Ammon's horn (tissue), 1 donor: Measurements from ENCODE around the gene TCAIM.
"Not testable (repeated sequence)": the region's sequence is repeated elsewhere in the genome, so short reads cannot be mapped to it uniquely, and the experiment has no call there.

Experiments used
- DNase-seq: peaks from one replicate; pipeline ENCODE4 v3.0.0-alpha.2; 2016; ENCODE audit warnings: low spot score

TCAIM gene

DNA sequence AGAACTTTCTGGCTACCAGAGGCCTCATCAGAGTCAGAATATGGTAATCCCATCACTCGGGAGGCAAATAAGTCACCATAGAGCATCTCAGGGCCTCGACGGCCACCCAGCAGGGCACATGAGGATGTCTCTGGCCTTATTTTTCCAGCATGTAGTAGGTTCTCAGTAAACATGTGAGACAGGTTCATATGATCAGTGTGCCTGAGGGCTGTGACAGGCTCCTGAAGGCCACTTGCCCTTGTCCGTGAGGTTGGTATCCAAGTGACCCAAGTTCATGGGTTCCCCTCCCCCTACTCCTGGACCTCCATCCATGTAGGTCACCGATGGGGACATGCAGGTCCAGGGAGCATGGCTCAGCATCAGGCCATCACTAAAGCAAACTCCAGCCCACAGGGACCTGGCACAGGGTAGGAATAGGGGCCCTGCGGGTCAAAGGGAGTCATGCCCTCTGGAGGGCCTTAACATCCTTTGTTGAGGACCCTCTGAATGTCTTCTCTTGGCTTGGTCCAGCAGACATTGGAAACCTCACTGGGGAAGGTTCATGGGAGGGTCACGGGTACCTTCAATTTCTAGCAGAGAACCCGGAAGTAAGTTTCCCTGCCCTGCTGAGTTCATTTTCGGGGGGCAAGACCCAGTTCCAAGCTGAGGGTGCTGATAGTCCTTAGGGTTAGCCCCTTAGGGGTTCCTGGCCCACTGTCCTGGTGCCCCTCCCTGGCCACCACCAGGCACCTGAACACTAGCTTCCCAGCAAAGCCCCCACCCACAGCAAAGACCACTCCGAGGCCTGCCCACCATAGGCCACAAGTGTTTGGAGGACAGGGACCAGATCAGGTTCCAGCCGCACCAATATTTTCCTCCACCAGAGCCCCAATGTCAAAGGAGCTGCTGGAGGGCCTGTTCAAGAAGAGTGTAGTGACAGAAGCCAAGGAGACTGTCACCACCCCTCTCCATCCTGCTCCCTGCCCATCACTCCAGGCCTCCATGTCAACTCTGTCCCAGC is 77.8 kb downstream of the TCAIM start:
- no peak for DNase-seq

DNA sequence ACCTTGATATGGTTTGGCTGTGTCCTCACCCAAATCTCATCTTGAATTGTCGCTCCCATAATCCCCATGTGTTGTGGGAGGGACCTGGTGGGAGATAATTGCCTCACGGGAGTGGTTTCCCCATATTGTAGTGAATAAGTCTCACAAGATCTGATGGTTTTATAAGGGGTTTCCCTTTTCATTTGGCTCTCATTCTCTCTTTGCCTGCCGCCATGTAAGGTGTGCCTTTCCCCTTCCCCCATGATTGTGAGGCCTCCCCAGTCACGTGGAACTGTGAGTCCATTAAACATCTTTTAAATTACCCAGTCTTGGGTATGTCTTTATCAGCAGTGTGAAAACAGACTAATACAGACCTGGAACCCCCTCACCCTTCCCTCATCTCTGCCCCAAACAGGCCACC is 79.6 kb downstream of the TCAIM start:
- DNase-seq: not testable (repeated sequence)

DNA sequence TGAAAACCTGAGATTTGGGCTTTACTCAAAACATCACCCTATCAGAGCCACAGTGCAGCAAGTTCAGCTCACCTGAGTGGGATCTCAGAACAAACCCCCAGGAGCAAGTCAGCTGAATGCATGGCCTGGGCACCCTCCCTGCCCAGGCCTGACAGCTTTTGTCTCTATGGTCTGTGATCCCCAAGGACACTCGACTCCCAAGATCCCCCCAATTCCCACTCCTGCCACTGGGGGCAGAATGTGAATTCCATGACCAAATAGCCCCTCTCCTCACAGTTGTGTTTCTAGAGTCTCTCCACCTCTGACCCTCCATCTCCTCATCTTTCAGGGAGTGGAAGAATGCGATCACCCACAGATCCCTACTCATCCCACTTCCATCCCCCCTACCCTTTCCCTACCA is 80.0 kb downstream of the TCAIM start:
- no peak for DNase-seq

- DNase-seq: no peak
These were observed 80.8 kb downstream of the TCAIM start for GRCh38 chr3:44419116-44419922.

- no peak for DNase-seq
These were observed 81.5 kb downstream of the TCAIM start for GRCh38 chr3:44419923-44420650.

- DNase-seq: no peak
These were observed 82.1 kb downstream of the TCAIM start for GRCh38 chr3:44420676-44421075.

DNA sequence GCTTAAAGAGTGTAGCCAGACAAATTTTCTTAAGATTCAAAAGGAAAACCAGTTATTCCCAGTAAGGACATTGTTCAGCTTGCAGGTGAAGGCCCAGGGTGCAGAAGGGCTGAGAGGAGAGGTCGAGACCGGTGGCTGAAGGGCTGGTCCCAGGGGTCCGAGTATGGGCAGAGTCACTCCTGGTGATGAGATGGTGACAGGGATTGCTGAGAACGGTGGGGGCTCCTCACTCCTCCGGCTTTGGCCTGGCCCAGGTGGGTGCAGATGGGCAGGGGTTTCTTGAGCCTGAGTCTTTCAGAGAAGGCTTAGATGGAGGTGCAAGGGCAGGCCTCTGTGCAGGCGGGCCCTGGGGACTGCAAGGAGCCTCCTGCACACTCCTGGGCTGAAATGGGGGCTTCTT is 82.7 kb downstream of the TCAIM start:
- no peak for DNase-seq

GRCh38 chr3:44424758-44425157 is 86.2 kb downstream of the TCAIM start:
- DNase-seq: no peak

DNA sequence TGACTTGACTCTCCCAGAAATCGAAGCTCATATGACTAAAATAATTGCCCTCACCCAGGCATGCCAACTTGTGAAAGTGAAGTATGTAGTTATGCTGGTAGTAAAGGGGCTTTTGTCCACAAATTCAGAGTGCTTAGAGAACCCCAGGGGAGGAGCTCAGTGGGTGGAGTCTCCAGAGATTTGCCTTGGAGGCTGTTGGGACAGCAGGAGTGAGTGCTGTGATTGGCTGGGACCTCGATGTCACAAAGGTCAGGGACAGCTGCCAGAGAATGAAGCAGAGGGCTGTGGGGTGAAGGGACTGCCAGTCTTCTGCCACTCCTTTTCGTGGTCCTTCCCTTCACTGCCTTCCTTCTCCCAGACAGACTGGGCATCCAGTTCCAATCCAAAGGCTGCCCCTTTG is 89.1 kb downstream of the TCAIM start:
- no peak for DNase-seq

DNA sequence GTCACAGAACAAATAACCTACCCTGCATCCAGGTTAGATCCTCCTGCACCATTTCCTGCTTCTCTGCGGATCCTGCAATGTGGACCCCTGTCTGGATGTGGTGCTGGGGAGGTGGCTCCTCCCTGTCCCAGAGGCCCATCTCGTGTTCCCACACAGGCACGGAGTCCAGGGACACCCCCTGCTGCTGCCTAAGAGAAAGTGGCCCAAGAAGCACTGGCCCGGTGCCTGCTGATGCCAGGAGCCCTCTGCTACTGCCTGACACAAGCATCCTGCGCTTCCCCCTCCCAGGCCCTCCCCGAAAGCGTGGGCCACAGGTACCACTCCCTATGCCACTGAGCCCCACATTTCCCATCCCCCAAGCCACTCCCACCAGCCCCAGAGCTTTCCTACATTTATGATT is 90.3 kb downstream of the TCAIM start:
- DNase-seq: no peak

DNA sequence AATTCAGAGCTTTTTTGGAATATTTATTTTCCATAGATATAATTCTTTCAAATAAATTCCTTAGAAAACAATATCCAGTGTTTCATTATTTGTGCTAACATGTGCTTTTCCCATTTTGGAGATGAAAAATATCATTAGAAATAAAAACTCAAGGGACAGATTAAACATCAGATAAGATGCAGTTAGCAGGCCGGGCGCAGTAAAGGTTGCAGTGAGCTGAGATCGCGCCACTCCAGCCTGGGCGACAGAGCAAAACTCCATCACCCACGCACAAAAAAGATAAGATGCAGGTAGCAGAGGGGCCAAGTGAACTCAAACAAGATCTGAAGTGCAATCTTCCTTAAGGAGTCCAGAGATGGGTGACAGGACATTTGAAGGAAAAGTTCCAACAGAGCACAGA is 90.9 kb downstream of the TCAIM start:
- DNase-seq: no peak

DNA sequence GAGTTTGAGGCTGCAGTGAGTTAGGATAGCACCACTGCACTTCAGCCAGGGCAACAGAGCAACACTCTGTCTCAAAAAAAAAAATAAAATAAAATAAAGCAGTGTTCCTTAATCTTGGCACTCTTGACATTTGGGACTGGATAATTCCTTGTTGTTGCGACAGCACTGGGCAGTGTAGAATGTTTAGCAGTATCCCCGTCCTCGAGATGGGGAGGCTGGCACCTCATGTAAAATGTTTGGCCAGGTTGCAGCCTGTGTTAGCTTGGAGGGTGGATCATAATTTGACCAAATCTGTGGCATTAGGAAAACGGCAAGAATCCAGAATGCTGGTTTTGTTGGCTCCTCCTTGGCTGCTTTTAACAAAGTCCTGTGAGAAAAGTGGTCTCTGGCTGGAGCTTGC is 91.9 kb downstream of the TCAIM start:
- DNase-seq: no peak

GRCh38 chr3:44434834-44435510 is 96.4 kb downstream of the TCAIM start:
- no peak for DNase-seq

DNA sequence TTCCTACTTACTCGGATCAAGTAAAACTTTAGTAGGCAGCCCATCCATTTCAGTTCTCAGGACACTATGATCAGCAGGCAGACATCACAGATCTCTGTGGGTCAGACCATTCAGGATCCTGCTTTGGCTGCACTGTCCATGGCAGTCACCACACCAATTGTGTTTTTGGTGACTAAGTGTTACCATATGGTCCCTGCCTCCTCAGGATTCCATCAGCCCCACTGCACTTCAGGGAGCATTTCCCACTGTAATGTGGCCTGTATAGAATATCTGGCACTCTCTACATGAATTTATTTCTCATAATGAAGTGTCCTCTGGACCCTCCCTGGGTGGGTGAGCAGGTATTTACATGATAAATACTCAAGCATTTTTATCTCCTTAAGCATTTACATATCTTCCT is 97.6 kb downstream of the TCAIM start:
- no peak for DNase-seq

- DNase-seq: no peak
These were observed 99.2 kb downstream of the TCAIM start for GRCh38 chr3:44437800-44438199.

DNA sequence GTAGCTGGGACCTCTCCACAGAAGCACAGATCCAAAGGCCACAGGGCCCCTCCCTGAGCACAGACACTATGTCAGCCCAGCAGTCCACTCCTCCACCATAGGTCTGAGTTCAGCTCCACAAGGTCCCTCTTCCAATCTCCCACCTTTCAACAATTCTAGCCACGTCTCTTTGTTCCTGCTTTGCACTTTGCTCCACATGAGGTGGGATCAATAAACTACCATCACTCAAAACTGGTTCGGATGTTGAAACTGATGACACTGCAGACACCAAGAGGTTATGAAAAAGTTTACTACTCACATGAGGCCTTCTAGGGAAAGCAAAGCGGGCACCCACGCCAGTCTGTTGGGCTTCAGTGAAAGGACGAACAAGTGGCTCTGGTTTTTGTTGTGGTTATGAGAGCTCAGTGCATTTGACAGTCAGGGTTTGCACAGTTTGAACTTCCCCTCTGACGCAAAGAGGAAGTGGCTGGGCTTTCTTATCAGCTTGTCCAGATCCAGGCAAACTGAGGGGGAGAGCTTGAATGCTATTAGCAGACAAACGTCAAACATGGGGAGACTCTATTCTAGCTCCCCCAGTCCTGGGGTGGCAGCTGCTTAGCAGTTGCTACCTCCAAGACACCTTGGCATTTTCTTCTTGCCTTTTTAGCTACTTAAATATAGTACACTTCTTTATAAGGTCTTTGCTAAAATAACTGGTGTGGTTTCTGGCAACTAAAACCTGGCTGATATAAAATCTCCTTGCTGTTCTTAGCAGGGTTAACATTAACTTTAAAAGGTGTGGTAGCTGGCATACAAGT is 101.1 kb downstream of the TCAIM start:
- DNase-seq: peak; percentile 80

- DNase-seq: no peak
These were observed 104.2 kb downstream of the TCAIM start for GRCh38 chr3:44442596-44443309.

DNA sequence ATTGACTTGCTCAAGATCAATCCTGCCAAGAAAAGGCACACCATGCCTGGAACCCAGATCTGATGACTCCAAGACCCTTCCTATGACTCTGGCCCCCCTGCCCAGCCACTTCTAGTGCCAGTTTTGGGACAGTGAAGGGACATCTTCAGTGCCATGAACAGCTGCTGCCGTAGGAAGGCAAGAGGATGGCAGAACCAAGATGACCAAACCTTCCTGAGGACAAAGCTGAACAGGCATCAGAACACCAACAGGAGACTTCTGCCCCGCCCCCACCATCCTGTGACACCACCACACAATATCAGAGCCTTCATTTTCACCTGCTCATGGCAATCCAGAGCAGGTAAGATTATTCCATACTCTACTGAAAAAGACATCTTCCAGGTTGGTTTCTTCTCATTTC is 105.9 kb downstream of the TCAIM start:
- DNase-seq: no peak

DNA sequence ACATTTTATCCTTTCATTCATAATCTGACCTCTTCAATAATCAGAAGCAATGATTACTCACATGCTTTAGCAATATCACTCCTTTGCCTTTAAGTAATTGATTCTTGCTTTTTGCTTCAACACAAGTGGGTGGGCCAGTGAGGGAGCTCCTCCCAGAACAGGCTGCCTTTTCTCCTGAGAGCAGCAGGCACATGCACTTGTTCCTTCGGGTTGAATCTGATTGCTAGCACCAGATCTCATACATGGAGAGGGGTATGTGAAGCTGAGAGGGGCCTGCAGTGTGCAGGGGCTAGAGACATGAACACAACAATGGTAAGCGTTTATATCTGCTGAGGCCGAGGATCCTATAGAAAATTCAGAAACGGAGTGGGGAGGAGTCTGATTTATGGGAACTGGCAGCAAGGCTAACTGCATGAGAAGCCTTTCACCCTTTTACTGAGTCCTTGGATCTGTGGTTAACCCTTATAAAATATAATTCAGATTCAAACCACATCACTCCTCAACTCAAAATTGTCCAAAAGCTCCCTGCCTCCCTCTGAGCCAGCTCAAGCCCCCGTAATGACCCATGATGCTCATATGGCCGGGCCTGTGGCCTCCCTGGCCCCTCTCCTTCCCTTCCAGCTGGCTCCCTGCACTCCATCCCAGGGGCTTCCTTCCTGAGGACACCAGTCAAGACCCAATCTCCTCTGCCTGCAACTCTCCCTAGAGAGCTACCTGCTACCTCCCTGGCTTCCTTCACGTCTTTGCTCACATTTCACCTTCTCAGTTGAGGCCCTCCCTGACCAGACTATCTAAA is 106.5 kb downstream of the TCAIM start:
- no peak for DNase-seq
